Small intestine (tissue), 7 donors: Measurements from ENCODE around the gene CNOT2. TPM values are rescaled to one million over a fixed set of nuclear protein-coding genes. Genes with fewer than 3 reads are reported as not detected.

ENCODE experiments used
- DNase-seq, 2 donors: peaks; one replicate each; pipeline versions ENCODE4 v3.0.0 to v3.0.0-alpha.2; 2013
- FAIRE-seq: peaks from 2 replicates; lab custom pipeline; 2012; peaks lifted over from hg19 to GRCh38; lab: Jason Lieb, UNC
- H3K27ac ChIP-seq, 3 donors: one replicate each; pipeline ENCODE4 v1.5.1; 2013; ENCODE audit warnings: low read length in 2 of 3, mild to moderate bottlenecking in 2 of 3, control low read depth in 1 of 3, inconsistent platforms in 1 of 3, low read depth in 1 of 3, moderate library complexity in 1 of 3
- H3K27me3 ChIP-seq, 3 donors: one replicate each; pipeline ENCODE4 v1.6.1; 2013; ENCODE audit warnings: low read length in 3 of 3, inconsistent platforms in 1 of 3; ENCODE audit not compliant: control insufficient read depth in 3 of 3, insufficient read depth in 3 of 3
- H3K36me3 ChIP-seq, 3 donors: one replicate each; pipeline ENCODE4 v1.6.1; 2013; ENCODE audit warnings: low read length in 3 of 3, inconsistent platforms in 1 of 3, low read depth in 1 of 3, mild to moderate bottlenecking in 1 of 3, moderate library complexity in 1 of 3; ENCODE audit not compliant: control insufficient read depth in 3 of 3, insufficient read depth in 2 of 3
- H3K4me1 ChIP-seq, 3 donors: one replicate each; pipeline ENCODE4 v1.6.1; 2013; ENCODE audit warnings: low read length in 2 of 3, inconsistent platforms in 1 of 3, low read depth in 1 of 3, mild to moderate bottlenecking in 1 of 3, moderate library complexity in 1 of 3; ENCODE audit not compliant: control insufficient read depth in 3 of 3, insufficient read depth in 2 of 3
- H3K4me3 ChIP-seq, 3 donors: one replicate each; pipeline ENCODE4 v1.5.1; 2013; ENCODE audit warnings: low read length in 3 of 3, control low read depth in 1 of 3, inconsistent platforms in 1 of 3, low read depth in 1 of 3, mild to moderate bottlenecking in 1 of 3, moderate library complexity in 1 of 3
- H3K9me3 ChIP-seq, 2 donors: one replicate each; pipeline ENCODE4 v1.6.1; 2013; ENCODE audit warnings: low read depth in 1 of 2, low read length in 1 of 2; ENCODE audit not compliant: control insufficient read depth in 2 of 2, insufficient read depth in 1 of 2
- polyA plus RNA-seq, 4 donors: library from polyadenylated mRNA; stranded (reverse) in 3 of 4; unstranded in 1 of 4; fragments of 200-250 nt in 3 of 4; fragments of 120-200 nt in 1 of 4; gene quantifications; one replicate each; pipeline versions ENCODE4 v1.2.1 to v1.2.3, GENCODE V29; 2013
- donor health status: healthy with polysubstance abuse.
- donor health status: control.
- donor health status: control.
- donor health status: Bipolar disorder and iron deficiency.
- donor health status: healthy.

Gene CNOT2
- polyA plus RNA-seq, 4 donors = 29.8 to 78.6 (median 39.5) TPM

GRCh38 chr12:70403826-70404225 is 160.6 kb downstream of the CNOT2 start:
- Histone ChIP-seq H3K27me3 (no peaks in the 10 kb centered on the region), H3K27ac (no peak overlapping the region), H3K4me1 (no peaks in the 10 kb centered on the region), H3K9me3 (no peaks in the 10 kb centered on the region), H3K4me3 (no peak overlapping the region), H3K36me3 (no peaks in the 10 kb centered on the region)
- no peak for FAIRE-seq
- no peak for DNase-seq

Other genes starting within 250 kb of the CNOT2 start
- 1 to 10 TPM in 2 of 4 donors, under 1 TPM in 2; 0.22 to 2.8 (median 1.3) TPM for gene KCNMB4, start 122.9 kb downstream of the CNOT2 start, polyA plus RNA-seq